Hepatocyte (in vitro differentiated cells): ENCODE measurements around the gene CCDC106. TPM values are rescaled to one million over a fixed set of nuclear protein-coding genes. Genes with fewer than 3 reads are reported as not detected.

Experiments
- DNase-seq: peaks from one replicate; pipeline ENCODE4 v3.0.0-alpha.2; 2016; ENCODE audit warnings: low spot score
- H2AFZ ChIP-seq: fragments of 200-600 bp; sonication (generic); 2 replicates; pipeline ENCODE4 v1.6.0; 2016; ENCODE audit warnings: antibody characterized with exemption, mild to moderate bottlenecking
- H3K27ac ChIP-seq: fragments of 200-600 bp; sonication (generic); 2 replicates; pipeline ENCODE4 v1.5.1; 2016; ENCODE audit warnings: mild to moderate bottlenecking
- H3K27me3 ChIP-seq: fragments of 200-600 bp; sonication (generic); 2 replicates; pipeline ENCODE4 v1.6.1; 2016
- H3K36me3 ChIP-seq: fragments of 200-600 bp; sonication (generic); replicated peaks from 2 replicates; pipeline ENCODE4 v1.5.1; 2016; ENCODE audit warnings: low read depth; ENCODE audit not compliant: insufficient read depth
- H3K4me1 ChIP-seq: fragments of 200-600 bp; sonication (generic); 2 replicates; pipeline ENCODE4 v1.5.1; 2016; ENCODE audit warnings: mild to moderate bottlenecking, moderate library complexity; ENCODE audit not compliant: insufficient read depth
- H3K4me2 ChIP-seq: fragments of 200-600 bp; sonication (generic); 2 replicates; pipeline ENCODE4 v1.6.0; 2016
- H3K4me3 ChIP-seq: fragments of 200-600 bp; sonication (generic); 2 replicates; pipeline ENCODE4 v1.5.1; 2016; ENCODE audit warnings: mild to moderate bottlenecking
- H3K79me2 ChIP-seq: fragments of 200-600 bp; sonication (generic); 2 replicates; pipeline ENCODE4 v1.6.0; 2017; ENCODE audit warnings: mild to moderate bottlenecking
- H3K9me2 ChIP-seq: fragments of 200-600 bp; sonication (generic); replicated peaks from 2 replicates; pipeline ENCODE4 v1.6.0; 2017; ENCODE audit warnings: mild to moderate bottlenecking; ENCODE audit not compliant: insufficient read depth
- H3K9me3 ChIP-seq: fragments of 200-600 bp; sonication (generic); 2 replicates; pipeline ENCODE4 v1.5.1; 2016; ENCODE audit warnings: low read depth, mild to moderate bottlenecking
- H4K20me1 ChIP-seq: fragments of 200-600 bp; sonication (generic); 2 replicates; pipeline ENCODE4 v1.6.0; 2016; ENCODE audit warnings: mild to moderate bottlenecking; ENCODE audit not compliant: insufficient read depth, poor library complexity, severe bottlenecking
- EZH2 ChIP-seq: fragments of 200-600 bp; sonication (generic); IDR thresholded peaks from 2 replicates; pipeline ENCODE4 v1.6.1; 2016; ENCODE audit warnings: antibody characterized with exemption, mild to moderate bottlenecking, borderline replicate concordance
- EZH2phosphoT487 ChIP-seq: fragments of 200-600 bp; sonication (generic); IDR thresholded peaks from one replicate; pipeline ENCODE4 v1.6.1; 2018; ENCODE audit warnings: antibody characterized with exemption, mild to moderate bottlenecking, low read depth, moderate library complexity; ENCODE audit not compliant: unreplicated experiment, severe bottlenecking
- WGBS: methylation state at CpG from one replicate; pipeline ENCODE4 v1.1.6; 2016; ENCODE audit warnings: low lambda C conversion rate; ENCODE audit errors: missing lambda C conversion rate; 5-methylcytosine and 5-hydroxymethylcytosine counted together
- polyA plus RNA-seq: library from polyadenylated mRNA; unstranded; fragments of >200 nt; fragmentation: Nextera tagmentation; extraction: Ambion mirVana; gene quantifications from 2 replicates; pipeline ENCODE4 v1.2.1, GENCODE V29; 2016
- total RNA-seq: library from RNA; depleted of rRNA; stranded (reverse); fragments of >200 nt; gene quantifications from 2 replicates; pipeline ENCODE4 v1.2.3, GENCODE V29; 2014
- TF ChIP-seq, protein P1 (sequence below): fragments of 200-600 bp; sonication (generic); IDR thresholded peaks from 2 replicates; pipeline ENCODE4 v1.5.1; 2016; ENCODE audit warnings: antibody characterized with exemption, mild to moderate bottlenecking; ENCODE audit not compliant: poor library complexity

Gene CCDC106
- total and polyA plus RNA-seq, 2 experiments from 2014 or later: 18.3 to 31.7 TPM

DNA sequence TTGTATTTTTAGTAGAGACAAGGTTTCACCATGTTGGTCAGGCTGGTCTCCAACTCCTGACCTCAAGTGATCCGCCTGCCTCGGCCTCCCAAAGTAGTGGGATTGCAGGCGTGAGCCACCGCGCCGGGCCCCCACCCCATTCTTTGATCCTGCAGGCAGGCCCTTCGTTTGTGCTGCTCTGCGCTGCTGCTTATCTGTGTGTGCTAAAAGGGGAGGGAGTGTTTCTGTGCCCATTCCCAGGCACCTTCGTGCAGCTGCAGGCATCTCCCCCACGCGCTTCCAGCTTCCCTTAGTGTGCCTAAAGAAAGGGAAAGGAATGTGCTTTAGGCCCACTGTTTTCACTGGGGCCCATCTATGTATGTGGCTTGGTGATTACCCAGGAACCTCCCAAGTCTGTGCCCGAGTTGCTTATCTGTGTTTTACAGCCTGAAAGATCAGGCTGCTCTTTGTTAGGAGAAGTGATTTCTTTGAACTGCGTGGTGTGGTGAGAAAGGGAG lies 54.2 kb downstream of the CCDC106 start:
- Histone ChIP-seq H3K9me2 (no peaks in the 10 kb centered on the region), H3K9me3 (no peaks in the 10 kb centered on the region), H3K36me3 (no peaks in the 10 kb centered on the region), H3K4me1 (peaks cover 12% of the 10 kb centered on the region), H3K79me2 (no peaks in the 10 kb centered on the region), H4K20me1 (no peaks in the 10 kb centered on the region), H2AFZ (no peak overlapping the region), H3K27me3 (no peaks in the 10 kb centered on the region), H3K4me2 (peak overlapping the region; percentile 59), H3K4me3 (no peak overlapping the region), H3K27ac (peak overlapping the region; percentile 57)
- TF ChIP-seq EZH2phosphoT487: peak; percentile 91
- TF ChIP-seq, protein P1, sequence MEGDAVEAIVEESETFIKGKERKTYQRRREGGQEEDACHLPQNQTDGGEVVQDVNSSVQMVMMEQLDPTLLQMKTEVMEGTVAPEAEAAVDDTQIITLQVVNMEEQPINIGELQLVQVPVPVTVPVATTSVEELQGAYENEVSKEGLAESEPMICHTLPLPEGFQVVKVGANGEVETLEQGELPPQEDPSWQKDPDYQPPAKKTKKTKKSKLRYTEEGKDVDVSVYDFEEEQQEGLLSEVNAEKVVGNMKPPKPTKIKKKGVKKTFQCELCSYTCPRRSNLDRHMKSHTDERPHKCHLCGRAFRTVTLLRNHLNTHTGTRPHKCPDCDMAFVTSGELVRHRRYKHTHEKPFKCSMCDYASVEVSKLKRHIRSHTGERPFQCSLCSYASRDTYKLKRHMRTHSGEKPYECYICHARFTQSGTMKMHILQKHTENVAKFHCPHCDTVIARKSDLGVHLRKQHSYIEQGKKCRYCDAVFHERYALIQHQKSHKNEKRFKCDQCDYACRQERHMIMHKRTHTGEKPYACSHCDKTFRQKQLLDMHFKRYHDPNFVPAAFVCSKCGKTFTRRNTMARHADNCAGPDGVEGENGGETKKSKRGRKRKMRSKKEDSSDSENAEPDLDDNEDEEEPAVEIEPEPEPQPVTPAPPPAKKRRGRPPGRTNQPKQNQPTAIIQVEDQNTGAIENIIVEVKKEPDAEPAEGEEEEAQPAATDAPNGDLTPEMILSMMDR: no peak
- TF ChIP-seq EZH2: no peak
- DNase-seq: peak; percentile 64
- WGBS: 43% methylated on average over 13 of the region's 13 CpGs

Other genes starting within 250 kb of the CCDC106 start
- 18.5 and 20.4 TPM in 2 replicates for gene UBE2S, start 240.4 kb upstream of the CCDC106 start, total RNA-seq
- 105 and 116 TPM in 2 replicates for gene UBE2S, start 240.4 kb upstream of the CCDC106 start, polyA plus RNA-seq
- gene SHISA7, start 204.9 kb upstream of the CCDC106 start, total RNA-seq: not detected in 2 replicates
- gene SHISA7, start 204.9 kb upstream of the CCDC106 start, polyA plus RNA-seq: not detected in 2 replicates
- 79.3 and 90.4 TPM in 2 replicates for gene ISOC2, start 186.6 kb upstream of the CCDC106 start, total RNA-seq
- gene ISOC2, start 186.6 kb upstream of the CCDC106 start, polyA plus RNA-seq: 64.2 and 72.2 TPM in 2 replicates
- not detected in 2 replicates for gene C19orf85, start 183.5 kb upstream of the CCDC106 start, total RNA-seq
- gene C19orf85, start 183.5 kb upstream of the CCDC106 start, polyA plus RNA-seq: not detected in 2 replicates
- 2.2 and 4.7 TPM in 2 replicates for gene ZNF628, start 171.6 kb upstream of the CCDC106 start, total RNA-seq
- gene ZNF628, start 171.6 kb upstream of the CCDC106 start, polyA plus RNA-seq: 1.0 and 1.2 TPM in 2 replicates
- 14.0 and 22.3 TPM in 2 replicates for gene NAT14, start 163.0 kb upstream of the CCDC106 start, total RNA-seq
- gene NAT14, start 163.0 kb upstream of the CCDC106 start, polyA plus RNA-seq: 40.3 and 43.6 TPM in 2 replicates
- 0.04 and 0.80 TPM in 2 replicates for gene SSC5D, start 159.8 kb upstream of the CCDC106 start, total RNA-seq
- gene SSC5D, start 159.8 kb upstream of the CCDC106 start, polyA plus RNA-seq: 3.2 and 5.1 TPM in 2 replicates
- gene SBK2, start 111.1 kb upstream of the CCDC106 start, total RNA-seq: 0.28 and 0.30 TPM in 2 replicates
- 0.33 and 0.51 TPM in 2 replicates for gene SBK2, start 111.1 kb upstream of the CCDC106 start, polyA plus RNA-seq
- gene SBK3, start 102.7 kb upstream of the CCDC106 start, total RNA-seq: 0.57 TPM in 1 of 2 replicates, not detected in the other
- 0.92 TPM in 1 of 2 replicates, not detected in the other for gene SBK3, start 102.7 kb upstream of the CCDC106 start, polyA plus RNA-seq
- 4.1 and 5.1 TPM in 2 replicates for gene ZNF579, start 67.4 kb upstream of the CCDC106 start, total RNA-seq
- 14.8 and 21.7 TPM in 2 replicates for gene ZNF579, start 67.4 kb upstream of the CCDC106 start, polyA plus RNA-seq
- gene FIZ1, start 48.7 kb upstream of the CCDC106 start, total RNA-seq: 3.8 and 5.6 TPM in 2 replicates
- 14.0 and 16.4 TPM in 2 replicates for gene FIZ1, start 48.7 kb upstream of the CCDC106 start, polyA plus RNA-seq
- gene ZNF524, start 47.9 kb upstream of the CCDC106 start, total RNA-seq: 8.4 and 12.4 TPM in 2 replicates
- 18.5 and 19.5 TPM in 2 replicates for gene ZNF524, start 47.9 kb upstream of the CCDC106 start, polyA plus RNA-seq
- gene ZNF865, start 42.6 kb upstream of the CCDC106 start, total RNA-seq: 3.0 and 3.1 TPM in 2 replicates
- 1.7 and 2.2 TPM in 2 replicates for gene ZNF865, start 42.6 kb upstream of the CCDC106 start, polyA plus RNA-seq
- gene ZNF784, start 23.6 kb upstream of the CCDC106 start, total RNA-seq: 6.7 and 7.2 TPM in 2 replicates
- gene ZNF784, start 23.6 kb upstream of the CCDC106 start, polyA plus RNA-seq: 5.5 and 10.0 TPM in 2 replicates
- 6.1 and 10.1 TPM in 2 replicates for gene ZNF580, start 7.2 kb upstream of the CCDC106 start, total RNA-seq
- 53.8 and 71.5 TPM in 2 replicates for gene ZNF580, start 7.2 kb upstream of the CCDC106 start, polyA plus RNA-seq
- gene ZNF581, start 4.6 kb upstream of the CCDC106 start, total RNA-seq: 12.2 and 17.3 TPM in 2 replicates
- 14.2 and 22.5 TPM in 2 replicates for gene ZNF581, start 4.6 kb upstream of the CCDC106 start, polyA plus RNA-seq
- 94.6 and 99.6 TPM in 2 replicates for gene U2AF2, start 6.8 kb downstream of the CCDC106 start, total RNA-seq
- gene U2AF2, start 6.8 kb downstream of the CCDC106 start, polyA plus RNA-seq: 16.1 and 18.0 TPM in 2 replicates
- 40.2 and 74.8 TPM in 2 replicates for gene EPN1, start 27.0 kb downstream of the CCDC106 start, total RNA-seq
- 154 and 165 TPM in 2 replicates for gene EPN1, start 27.0 kb downstream of the CCDC106 start, polyA plus RNA-seq
- not detected in 2 replicates for gene NLRP9, start 90.2 kb downstream of the CCDC106 start, total RNA-seq
- gene NLRP9, start 90.2 kb downstream of the CCDC106 start, polyA plus RNA-seq: not detected in 2 replicates
- gene RFPL4A, start 110.9 kb downstream of the CCDC106 start, total RNA-seq: not detected in 2 replicates
- gene RFPL4A, start 110.9 kb downstream of the CCDC106 start, polyA plus RNA-seq: not detected in 2 replicates
- not detected in 2 replicates for gene RFPL4AL1, start 120.9 kb downstream of the CCDC106 start, total RNA-seq
- not detected in 2 replicates for gene RFPL4AL1, start 120.9 kb downstream of the CCDC106 start, polyA plus RNA-seq
- gene NLRP11, start 183.8 kb downstream of the CCDC106 start, total RNA-seq: not detected in 2 replicates
- not detected in 2 replicates for gene NLRP11, start 183.8 kb downstream of the CCDC106 start, polyA plus RNA-seq
- not detected in 2 replicates for gene NLRP4, start 188.3 kb downstream of the CCDC106 start, total RNA-seq
- gene NLRP4, start 188.3 kb downstream of the CCDC106 start, polyA plus RNA-seq: not detected in 2 replicates